GM12872 (cell line): ENCODE results near the gene MTREX.

Experiments used
- TF ChIP-seq, protein P1 (sequence below): IDR thresholded peaks from 3 replicates; pipeline ENCODE4 v1.5.1; 2011; ENCODE audit warnings: low read depth, mild to moderate bottlenecking, low read length, moderate library complexity; ENCODE audit not compliant: insufficient read depth

Gene MTREX

DNA sequence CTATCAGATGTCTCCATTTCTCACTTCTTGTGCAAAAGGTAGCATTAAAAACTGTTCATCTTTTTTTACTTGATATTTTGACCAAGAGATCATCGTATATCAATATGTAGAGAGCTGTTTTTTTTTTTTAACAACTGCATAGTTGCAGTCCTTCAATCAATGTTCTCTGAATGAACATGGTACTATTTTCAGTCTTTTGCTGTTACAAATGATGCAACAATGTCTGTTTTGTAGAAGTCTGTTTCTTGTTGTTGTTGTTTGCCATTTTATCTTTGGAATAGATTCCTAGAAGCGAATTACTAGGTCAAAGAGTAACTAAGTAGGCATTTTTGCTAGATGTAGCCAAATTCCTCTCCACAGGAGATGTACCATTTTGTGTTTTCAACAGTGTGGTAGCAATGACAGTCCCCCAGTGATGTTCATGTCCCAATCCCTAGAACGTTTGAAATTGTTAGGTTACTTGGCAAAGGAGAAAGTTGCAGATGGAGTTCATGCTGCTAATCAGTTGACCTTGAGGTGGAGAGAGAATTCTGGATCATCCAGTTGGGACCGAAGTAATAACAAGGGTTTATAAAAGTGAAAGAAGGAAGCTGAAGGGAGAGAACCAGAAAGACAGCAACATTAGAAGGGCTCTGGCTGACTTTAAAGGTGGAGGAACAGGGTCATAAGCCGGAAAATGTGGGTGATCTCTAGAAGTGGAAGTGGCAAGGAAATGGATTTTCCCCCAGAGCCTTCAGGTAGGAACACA is 6.3 kb downstream of the MTREX start:
- TF ChIP-seq, protein P1, sequence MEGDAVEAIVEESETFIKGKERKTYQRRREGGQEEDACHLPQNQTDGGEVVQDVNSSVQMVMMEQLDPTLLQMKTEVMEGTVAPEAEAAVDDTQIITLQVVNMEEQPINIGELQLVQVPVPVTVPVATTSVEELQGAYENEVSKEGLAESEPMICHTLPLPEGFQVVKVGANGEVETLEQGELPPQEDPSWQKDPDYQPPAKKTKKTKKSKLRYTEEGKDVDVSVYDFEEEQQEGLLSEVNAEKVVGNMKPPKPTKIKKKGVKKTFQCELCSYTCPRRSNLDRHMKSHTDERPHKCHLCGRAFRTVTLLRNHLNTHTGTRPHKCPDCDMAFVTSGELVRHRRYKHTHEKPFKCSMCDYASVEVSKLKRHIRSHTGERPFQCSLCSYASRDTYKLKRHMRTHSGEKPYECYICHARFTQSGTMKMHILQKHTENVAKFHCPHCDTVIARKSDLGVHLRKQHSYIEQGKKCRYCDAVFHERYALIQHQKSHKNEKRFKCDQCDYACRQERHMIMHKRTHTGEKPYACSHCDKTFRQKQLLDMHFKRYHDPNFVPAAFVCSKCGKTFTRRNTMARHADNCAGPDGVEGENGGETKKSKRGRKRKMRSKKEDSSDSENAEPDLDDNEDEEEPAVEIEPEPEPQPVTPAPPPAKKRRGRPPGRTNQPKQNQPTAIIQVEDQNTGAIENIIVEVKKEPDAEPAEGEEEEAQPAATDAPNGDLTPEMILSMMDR: no peak

DNA sequence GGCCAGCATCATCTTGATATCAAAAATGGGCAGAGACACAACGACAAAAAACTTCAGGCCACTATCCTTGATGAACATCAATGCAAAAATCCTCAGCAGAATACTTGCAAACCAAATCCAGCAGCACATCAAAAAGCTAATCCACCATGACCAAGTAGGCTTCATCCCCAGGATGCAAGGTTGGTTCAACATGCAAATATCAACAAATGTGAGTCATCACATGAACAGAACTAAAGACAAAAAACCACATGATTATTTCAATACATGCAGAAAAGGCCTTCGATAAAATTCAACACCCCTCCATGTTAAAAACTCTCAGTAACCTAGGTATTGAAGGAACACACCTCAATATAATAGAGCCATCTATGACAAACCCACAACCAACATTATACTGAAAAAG is 8.5 kb downstream of the MTREX start:
- TF ChIP-seq, protein P1: no peak

GRCh38 chr5:55316837-55317236 is 9.0 kb downstream of the MTREX start:
- TF ChIP-seq, protein P1: no peak

- TF ChIP-seq, protein P1: no peak
Observed at GRCh38 chr5:55319491-55319890, 11.7 kb downstream of the MTREX start.

DNA sequence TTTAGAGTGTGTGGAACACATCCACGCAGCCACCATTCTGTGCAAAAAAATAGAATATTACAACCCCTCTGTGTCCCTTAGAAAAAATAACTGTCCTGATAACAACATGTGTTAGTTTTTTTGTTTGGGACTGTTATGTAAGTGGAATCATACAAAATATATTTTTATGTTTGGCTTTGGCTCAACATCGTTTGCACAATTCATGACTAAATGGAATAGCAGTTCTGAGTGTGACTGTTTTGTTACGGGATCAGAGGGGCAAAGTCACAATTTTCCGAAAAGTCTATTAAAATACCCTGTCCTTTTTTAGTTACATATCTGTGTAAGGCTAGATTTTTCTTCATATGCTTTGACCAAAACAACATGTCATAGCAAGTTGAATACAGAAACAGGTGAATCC is 12.8 kb downstream of the MTREX start:
- TF ChIP-seq, protein P1: no peak

GRCh38 chr5:55324006-55324405 is 16.2 kb downstream of the MTREX start:
- TF ChIP-seq, protein P1: no peak

DNA sequence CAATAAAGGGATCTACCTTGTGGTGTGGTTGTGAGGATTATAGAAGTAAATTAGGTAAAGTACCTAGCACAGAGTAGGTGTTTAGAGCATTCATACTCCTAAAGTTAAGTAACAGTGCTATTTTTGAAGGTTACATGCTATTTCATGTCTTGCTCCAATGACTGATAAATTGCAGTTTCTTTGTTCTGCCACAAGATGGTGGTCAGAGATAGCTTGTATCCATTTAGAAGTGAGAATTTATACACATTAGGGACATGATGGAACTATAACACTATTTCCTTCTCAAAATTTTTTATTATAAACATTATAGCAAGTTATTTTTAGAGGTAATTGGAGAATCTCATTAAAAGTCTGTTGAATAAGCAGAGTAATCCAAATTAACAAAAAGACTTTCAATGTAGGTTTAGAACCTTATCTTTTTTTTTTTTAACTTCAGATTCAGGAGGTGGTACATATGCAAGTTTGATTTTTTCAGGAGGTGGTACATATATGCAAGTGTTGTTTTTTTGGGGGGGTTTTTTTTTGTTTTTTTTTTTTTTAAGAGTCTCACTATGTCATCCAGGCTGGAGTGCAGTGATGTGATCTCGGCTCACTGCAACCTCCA is 17.1 kb downstream of the MTREX start:
- TF ChIP-seq, protein P1: peak; percentile 54
